Activated CD8-positive, alpha-beta memory T cell treated with anti-CD3 and anti-CD28 coated beads for 48 hours (primary cell): ENCODE measurements around the gene TMEM37.

Experiments
- DNase-seq, 3 experiments: peaks; one replicate each; pipeline ENCODE4 v3.0.0-alpha.2; 2020; ENCODE audit warnings: low read depth in 2 of 3, low spot score in 2 of 3

TMEM37 gene

DNA sequence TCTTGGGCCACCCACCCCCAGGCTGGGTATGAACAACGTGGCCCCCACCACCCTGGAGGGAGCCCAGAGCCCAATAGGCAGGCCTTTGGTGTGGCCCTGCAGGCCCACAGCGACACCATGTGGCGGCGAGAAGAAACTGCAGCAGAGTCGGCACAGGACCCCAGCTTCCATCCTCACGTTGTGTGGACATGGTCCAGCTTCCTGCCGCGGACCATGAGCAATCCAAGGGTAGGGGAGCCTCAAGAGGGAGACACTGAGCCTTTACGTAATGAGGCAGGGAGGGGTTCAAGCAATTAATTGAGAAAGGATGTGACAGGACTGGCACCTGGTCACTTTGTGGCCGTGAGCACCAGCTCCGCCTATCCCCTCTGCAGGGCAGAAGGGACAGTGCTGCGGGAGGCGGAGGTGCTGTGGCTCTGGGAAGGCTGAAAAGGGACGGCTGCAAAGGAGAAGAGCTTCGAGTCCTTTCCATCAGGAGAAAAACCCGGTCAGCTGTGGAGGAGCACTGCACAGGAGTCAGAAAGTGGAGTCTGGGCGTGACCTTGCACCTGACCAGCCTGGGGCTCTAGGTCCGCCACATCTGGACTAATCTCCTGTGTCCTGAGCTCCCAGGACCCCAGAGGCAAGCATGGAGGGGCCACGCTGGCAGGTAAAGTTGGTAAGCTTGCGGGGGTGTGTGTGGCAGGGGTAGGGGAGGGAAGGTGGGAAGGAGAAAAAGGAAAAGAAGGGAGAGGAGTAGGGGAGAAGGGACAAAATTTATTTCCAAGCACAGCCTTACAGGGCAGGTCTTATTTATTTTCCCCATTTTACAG is 44.9 kb downstream of the TMEM37 start:
- peak in 1 of 3 experiments; percentile 19 for DNase-seq

DNA sequence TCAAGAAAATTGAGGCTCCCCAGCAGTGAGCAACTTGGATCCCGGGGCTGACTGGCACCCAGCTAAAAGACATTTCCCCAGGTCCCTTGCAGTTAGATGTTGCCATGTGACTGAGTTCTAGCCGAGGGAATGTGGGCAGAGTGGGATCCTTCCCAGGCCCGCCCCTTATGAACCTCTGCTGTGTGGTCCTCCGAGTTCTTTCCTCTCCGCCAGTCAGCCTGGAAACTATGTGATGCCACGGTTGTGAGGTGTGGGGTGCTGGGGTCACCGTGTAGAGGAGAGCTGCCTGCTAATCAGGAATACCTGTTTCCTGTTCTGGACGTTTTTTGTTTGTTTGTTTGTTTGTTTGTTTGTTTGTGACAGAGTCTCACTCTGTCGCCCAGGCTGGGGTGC is 45.5 kb downstream of the TMEM37 start:
- DNase-seq, result no peak

DNA sequence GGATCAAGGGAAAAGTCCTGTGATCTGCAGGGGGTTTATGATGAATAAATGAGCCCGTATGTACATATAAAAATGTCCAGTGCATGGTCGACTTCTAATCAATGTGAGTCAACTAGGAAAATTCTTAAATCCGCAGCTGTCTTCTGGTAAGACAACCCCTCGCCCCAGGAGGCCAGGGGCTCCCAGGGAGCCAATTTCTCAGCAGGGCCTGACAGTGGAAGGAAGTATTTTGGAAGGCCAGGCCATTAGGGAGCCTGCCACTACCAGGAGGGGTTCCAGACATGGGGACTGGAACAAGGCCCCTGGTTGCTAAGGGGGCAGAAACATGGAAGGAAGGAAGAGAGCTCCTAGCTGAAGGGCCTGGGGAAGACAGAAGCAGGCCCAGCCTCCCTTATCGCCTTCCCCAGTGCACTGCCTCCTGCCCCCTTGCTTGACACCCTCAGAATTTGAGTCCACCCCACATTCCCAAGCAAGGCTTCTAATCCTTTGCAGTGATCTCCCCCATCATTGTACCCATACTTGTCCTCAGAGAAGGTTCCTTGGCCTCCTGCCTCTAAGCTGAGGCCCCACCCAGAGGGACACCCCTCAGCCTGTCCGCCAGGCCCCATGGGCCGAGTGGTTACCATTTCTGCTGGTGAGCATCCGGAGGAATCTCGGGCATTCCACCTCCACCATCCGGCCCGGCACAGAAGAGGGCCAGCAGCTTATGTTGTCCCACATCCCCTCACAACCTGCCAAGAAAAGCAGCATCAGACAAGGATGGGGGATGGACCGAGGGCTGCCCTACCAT is 46.7 kb downstream of the TMEM37 start:
- no peak for DNase-seq

DNA sequence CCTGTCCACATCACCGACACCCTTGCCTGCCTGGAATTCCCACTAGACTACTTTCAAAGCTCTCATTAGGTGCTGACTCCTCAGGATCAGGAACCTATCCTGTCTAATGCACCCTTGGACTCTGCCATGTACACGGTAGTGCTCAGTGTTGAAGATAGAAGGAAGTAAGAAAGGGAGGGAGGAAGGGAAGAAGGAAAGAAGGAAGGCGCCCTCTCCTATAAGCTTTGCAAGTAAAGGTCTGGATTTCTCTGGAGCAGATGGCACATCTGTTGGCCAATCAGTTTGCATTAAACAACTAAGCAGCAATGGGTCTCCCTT is 47.3 kb downstream of the TMEM37 start:
- no peak for DNase-seq

DNA sequence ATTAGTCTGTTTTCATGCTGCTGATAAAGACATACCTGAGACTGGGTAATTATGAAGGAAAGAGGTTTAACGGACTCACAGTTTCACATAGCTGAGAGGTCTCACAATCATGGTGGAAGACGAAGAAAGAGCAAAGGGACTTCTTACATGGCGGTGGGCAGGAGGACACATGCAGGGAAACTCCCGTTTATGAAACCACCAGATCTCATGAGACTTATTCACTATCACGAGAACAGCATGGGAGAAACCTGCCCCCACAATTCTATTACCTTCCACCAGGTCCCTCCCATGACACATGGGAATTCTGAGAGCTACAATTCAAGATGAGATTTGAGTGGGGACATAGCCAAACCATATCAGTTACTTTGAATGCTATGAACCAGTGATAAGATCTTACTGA is 48.5 kb downstream of the TMEM37 start:
- DNase-seq, result no peak

DNA sequence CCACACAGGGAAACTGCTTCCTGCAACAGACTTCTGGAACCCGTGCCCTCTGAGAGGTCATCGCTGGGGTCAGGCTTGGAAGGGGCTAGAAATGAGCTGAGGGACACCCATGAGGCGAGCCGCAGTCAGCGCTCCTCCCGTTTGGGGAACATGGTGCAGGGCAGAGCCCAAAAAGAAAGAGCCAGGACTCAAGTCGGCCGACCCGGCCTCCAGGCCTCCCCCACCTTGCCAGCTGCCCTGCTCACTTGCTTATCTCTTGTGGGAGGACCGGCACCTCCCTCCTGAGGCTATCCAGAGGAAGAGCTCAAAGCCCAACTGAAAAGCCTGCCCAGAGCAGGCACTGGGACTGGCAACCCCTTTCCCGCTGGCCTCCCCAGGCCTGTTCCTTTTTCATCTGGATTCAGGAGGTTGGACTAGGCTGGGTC is 49.1 kb downstream of the TMEM37 start:
- no peak for DNase-seq

DNA sequence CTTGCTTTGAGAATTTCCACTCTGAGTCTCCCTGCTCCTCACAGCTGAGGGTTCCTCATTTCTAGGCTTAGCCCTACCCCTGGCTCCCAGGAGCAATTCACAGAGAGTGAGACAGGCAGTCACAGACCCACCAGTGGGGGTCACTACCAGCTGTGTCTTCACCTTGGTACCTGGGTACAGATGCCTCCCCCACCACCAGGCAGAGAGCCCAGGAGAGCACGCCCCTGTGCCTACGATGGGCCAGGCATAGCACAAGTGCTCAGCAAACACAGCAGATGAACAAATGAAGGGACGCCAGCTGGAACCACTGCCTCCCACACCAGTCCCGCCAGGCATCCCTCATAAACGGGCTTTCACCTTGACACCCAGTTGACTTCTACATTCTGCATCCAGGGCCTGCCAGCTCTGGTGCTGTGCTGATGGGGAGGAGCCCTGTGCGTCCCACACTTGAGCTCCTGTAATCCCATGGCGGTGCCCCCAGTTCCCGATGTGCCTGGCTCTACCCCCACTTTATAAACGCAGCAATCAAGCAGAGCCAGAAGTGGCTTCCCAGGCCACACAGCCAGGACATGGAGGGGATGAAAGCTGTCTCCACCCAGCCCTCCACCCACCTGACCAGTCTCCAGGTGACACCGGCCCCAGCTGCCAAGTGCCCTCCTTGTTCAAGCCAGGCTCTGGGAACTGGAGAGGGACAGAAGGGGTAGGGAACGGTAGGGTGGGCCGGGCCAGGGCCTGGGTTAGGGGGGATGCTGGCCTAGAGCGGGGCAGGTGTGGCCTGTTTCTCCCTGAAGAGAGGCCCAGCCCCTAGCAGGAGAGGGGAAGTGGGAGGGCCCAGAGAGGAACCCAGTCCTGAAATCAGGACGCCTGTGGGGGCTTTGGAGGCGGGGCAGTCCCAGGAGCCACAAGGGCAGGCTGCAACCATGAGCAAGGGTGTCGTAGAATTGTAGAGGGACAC is 50.1 kb downstream of the TMEM37 start:
- DNase-seq, result no peak

DNA sequence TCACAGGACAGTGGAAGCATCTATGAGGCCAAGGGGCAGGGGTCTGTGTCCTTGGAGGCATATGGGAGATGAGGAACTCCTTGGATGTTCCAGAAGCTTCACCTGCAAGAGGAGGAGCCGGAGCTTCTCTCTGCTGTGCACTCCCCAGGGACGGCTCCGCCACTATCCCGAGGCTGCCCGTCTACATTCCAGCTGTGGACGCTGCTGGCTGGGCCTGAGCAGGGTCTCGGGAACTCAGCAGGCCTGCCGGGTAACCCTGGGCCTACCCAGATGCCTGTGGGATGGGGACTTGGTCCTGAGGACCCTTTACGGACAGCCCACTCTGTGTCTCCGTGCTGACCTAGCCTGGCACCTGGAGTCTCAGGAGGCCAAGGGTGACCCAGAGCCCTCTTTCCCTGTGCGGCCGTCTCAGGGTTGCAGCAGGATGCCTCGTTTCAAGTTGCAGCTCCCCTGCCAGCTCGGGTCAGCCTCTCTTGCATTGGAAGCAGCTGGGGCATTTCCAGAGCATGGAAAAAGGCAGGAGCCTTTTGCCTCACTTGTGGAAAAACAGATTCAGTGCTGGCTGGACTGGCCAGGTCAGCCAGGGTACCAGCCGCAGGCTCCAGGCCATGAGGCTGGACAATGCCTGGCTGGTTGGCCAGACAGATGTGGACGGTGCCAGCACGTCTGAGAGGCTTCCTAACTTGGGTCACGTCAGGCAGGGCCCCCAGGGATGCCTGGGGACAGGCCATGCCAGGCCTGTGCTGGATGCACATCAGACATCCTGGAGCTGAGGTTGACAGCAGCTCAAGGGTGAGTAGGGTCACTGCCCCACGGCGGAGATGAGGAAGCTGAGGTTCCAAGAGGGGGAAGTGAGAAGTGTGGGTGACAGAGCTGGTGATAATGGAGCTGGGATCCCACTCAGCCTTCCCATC is 51.1 kb downstream of the TMEM37 start:
- no peak for DNase-seq

DNA sequence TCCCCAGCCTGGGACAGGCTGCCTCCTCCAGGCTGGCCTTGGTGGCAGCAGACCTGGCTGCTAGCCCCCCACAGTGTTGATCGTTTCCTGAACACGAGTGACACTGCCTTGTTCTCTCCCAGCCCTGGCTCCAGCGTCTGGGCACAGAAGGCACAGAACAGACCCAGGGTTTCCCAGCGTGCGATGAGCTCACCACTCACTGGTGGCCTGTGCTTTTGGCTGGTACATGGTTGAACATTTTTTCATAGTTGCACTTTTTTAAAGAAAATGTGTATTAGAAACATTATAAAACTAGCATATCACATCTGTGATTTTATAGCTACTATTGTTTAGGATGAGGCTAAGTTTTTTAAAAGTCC is 51.7 kb downstream of the TMEM37 start:
- no peak for DNase-seq

DNA sequence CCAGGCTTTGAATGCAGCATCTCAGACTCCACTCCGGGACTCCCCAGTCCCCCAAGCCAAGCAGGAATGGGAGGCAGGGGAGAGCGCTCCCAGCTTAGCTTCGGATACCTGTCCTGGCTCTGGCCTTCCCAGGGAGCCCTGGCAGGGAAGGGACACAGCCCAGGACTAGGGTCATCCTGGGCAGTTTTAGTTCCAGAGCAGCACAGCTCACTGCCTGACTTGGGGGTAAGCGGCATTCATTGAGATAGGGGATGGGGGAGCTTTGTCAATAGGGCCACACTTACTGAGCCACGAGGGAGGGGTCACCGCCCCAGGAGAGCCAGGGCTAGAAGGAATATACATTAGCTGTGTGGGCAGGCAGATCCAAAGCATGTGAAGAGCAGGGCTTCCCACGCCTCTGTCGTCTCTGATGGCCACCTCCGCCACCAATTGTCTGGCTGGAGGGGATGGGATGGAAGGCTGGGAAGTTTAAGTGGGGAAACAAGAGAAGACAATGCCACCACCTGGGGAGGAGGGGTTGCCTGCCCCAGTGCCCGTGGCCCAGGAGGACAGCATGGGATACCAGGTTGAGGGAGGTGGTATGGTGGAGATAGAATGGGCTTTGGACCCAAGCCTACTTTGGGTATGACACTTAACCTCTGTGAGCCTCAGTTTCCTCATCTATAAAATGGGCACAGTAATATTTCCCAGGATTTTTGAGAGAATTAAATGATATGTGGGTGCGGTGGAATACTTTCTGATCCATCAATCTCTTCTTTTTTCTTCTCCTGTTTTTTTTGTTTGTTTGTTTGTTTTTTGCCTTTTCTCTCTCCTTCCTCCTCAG is 52.5 kb downstream of the TMEM37 start:
- no peak for DNase-seq

DNA sequence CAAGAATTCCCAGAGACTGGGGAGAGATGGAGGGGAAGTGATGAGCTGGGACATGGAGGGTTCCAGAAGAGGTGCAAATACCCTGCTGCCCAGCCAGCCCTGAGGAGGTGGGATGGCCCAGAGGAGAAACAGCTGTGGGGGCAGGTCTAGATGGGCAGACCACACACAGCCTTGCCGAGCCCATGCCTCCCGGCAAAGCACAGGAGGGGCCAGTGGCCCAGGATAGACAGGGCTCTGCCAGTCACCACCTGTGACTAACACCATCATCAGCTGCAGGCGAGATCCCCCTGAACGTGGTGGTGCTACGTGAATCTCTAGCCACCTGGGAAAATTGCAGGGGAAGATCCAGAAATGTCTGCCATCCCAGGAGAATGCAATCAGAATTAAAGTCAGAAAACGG is 53.2 kb downstream of the TMEM37 start:
- DNase-seq, result no peak

DNA sequence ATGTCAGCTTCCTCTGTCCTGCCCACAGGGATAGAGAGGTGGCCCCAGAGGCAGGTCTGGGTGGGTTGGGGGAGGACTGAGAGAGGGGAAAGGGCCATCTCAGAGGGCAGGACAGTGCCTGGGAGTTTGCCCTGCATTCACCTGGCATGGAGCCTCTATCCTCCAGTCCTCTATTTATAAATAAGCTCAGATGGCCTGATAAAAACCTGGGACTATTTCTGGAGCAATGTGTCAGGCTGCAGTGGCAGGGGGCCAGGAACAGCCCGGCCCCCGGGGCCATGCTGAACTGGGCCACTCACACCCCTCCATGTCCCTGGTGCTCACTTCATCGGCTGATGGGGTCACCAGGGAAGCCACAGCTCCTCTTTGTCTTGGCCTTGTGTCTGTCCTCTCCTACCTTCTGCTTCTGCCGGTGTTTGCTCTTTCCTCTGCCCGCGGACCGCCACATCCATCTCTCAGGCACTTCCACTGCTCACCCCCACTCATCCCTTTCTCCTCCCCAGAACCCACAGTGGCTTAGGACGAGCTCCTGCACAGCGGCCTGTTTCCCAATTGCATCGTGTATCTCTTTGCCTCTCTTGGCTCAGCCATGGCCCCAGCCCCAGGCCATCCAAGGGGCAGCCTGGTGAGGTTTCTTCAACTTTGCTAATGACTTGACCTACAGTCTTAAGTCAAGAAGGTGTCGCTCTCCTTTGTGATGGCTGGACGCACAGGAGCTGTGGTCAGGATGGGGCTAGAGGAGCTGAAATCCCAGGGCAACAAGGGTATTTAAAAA is 53.9 kb downstream of the TMEM37 start:
- DNase-seq, result no peak

DNA sequence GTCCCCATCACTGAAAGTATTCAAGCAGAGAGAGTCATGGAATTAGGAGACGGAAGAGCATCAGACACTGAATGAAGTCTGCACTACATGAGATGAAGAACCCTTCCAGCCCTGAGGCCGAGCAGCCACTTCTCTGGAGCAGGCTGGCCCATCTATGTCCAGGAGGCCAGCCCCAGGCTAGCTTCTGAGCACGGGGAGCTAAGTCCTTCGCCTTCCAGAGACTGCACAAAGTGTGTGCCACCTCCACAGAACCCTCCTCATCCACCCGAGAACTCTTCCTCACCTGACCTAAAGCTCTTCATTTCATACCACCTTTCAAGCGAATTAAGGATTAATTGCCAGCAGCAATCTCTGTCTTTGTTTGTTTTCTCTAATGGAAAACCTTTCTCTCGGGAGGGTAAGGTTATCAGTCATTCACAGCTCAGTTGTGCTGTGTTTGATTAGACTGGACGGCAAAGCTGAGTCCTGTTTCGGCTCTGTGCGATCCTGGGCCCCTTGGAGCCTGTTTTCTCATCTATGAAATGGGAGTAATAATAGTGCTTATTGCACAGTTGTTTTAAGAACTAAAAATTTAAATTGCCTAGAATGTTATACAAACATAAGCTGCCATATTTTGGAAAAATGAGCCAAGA is 54.7 kb downstream of the TMEM37 start:
- DNase-seq, result no peak

DNA sequence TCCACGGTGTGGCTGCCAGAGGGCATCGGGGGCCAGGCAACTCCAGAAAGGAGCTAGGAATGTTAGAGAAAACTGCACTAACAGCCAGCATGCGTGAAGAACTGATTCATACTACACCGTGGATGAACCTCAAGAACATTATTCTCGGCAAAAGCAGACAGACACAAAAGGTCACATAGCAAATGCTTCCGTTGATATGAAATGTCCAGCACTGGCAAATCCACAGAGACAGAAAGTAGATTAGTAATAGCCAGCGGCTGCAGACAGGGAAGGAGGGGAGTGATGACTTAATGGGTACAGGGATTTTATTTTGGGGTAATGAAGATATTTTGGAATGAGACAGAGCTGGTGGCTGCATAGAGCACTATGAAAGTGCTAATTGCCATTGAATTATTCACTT is 55.2 kb downstream of the TMEM37 start:
- no peak for DNase-seq

DNA sequence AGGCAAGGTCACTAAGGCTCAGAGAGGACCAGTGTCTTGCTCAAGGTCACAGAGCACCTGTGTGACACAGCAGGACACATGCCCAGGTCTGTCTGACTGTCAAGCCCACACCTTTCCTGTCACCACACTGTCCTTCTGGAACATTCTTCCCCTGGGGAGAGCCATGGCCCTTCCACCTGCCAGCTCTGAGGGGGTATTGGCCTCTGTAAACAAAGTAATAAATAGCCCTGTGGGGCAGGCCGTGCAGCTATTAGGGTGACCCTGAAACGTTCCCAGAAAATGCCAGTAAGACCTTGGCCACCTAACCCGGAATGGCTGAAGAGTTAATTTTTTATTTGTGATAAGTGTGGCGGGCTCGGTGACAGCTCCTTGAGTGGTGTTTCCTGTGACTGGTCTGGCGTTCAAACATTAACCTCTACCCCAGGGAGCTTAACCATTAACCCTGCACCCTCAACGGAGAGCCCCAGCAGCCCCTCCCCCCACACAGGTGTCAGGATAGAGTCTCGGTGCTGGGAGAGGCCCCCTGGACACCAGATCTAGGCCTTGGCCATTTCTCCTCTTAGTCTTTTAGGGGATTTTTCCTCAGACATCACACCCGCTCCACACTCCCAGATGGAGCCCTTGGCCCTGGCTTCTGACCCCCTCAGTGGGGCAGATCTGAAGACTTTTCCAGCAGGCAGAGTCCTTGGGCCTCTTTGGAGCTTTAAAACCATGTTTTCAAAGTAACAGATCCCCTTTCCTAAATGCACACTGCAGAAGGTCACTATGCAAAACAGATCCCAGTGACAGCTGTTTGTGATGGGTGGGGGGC is 56.0 kb downstream of the TMEM37 start:
- DNase-seq, result no peak
